GM08714 (cell line): ENCODE data around the gene KYAT1.
A peak's percentile ranks its signal among the peaks of the same experiment; 100 is the strongest.

Experiments
- H3K4me3 ChIP-seq: fragments of 200-500 bp; sonication (Bioruptor generic); 2 replicates; pipeline ENCODE4 v1.5.1; 2014; ENCODE audit warnings: mild to moderate bottlenecking, low read length, inconsistent platforms
- ZNF274 ChIP-seq: IDR thresholded peaks from 2 replicates; pipeline ENCODE4 v1.6.1; 2012; ENCODE audit warnings: mild to moderate bottlenecking, low read depth, low read length

KYAT1 gene

GRCh38 chr9:128881884-128882676, at the start of gene KYAT1, which contains the start of gene LRRC8A:
Gene KYAT1 (minus strand): TSS chr9:128881950. CDS start chr9:128845405, 36,545 bp downstream.
Gene LRRC8A (plus strand): TSS chr9:128882133. CDS start chr9:128907165, 25,032 bp downstream.
- TF ChIP-seq ZNF274: no peak
- peak within 1 kb of the TSS; percentile 71 for H3K4me3 ChIP-seq

GRCh38 chr9:128929560-128929959, 47.8 kb upstream of the KYAT1 start:
- no peak overlapping the region for H3K4me3 ChIP-seq
- no peak for TF ChIP-seq ZNF274

GRCh38 chr9:128928624-128929023, 46.9 kb upstream of the KYAT1 start:
- TF ChIP-seq ZNF274: no peak
- no peak overlapping the region for H3K4me3 ChIP-seq

- no peak for TF ChIP-seq ZNF274
These were observed 46.1 kb upstream of the KYAT1 start for GRCh38 chr9:128927731-128928411.

GRCh38 chr9:128923493-128923883, 41.7 kb upstream of the KYAT1 start:
- H3K4me3 ChIP-seq: no peak overlapping the region
- TF ChIP-seq ZNF274: no peak

More at GRCh38 chr9:128927731-128928411, 46.1 kb upstream of the KYAT1 start:
- no peak overlapping the region for H3K4me3 ChIP-seq

- TF ChIP-seq ZNF274: no peak
- no peak overlapping the region for H3K4me3 ChIP-seq
These were observed 40.4 kb upstream of the KYAT1 start for GRCh38 chr9:128921881-128922763.

- H3K4me3 ChIP-seq: no peak within 1 kb of the TSS
These were observed 38.8 kb upstream of the KYAT1 start, which contains the start of gene PHYHD1 for GRCh38 chr9:128920381-128921058. Gene PHYHD1 (plus strand): TSS chr9:128920982. CDS start chr9:128922324, 1,342 bp downstream.

GRCh38 chr9:128919402-128920089, 37.8 kb upstream of the KYAT1 start:
- TF ChIP-seq ZNF274: no peak
- H3K4me3 ChIP-seq: no peak overlapping the region

More at GRCh38 chr9:128920381-128921058, 38.8 kb upstream of the KYAT1 start, which contains the start of gene PHYHD1:
- no peak for TF ChIP-seq ZNF274

GRCh38 chr9:128918921-128919320, 37.2 kb upstream of the KYAT1 start:
- H3K4me3 ChIP-seq: no peak overlapping the region
- no peak for TF ChIP-seq ZNF274

GRCh38 chr9:128917151-128917849, 35.5 kb upstream of the KYAT1 start:
- H3K4me3 ChIP-seq: no peak overlapping the region
- no peak for TF ChIP-seq ZNF274

GRCh38 chr9:128916745-128917144, 35.0 kb upstream of the KYAT1 start:
- H3K4me3 ChIP-seq: no peak overlapping the region
- no peak for TF ChIP-seq ZNF274

GRCh38 chr9:128916204-128916603, 34.5 kb upstream of the KYAT1 start:
- no peak overlapping the region for H3K4me3 ChIP-seq
- TF ChIP-seq ZNF274: no peak
